Measurements from ENCODE around the gene GAS6.
"Not testable (repeated sequence)": the region's sequence is repeated elsewhere in the genome, so short reads cannot be mapped to it uniquely, and the experiment has no call there.

Gene GAS6

GRCh38 chr13:113806104-113806471 is 57.8 kb downstream of the GAS6 start:
- no peak for DNase-seq (ENCODE audit: low read depth in 2 of 2)

DNA sequence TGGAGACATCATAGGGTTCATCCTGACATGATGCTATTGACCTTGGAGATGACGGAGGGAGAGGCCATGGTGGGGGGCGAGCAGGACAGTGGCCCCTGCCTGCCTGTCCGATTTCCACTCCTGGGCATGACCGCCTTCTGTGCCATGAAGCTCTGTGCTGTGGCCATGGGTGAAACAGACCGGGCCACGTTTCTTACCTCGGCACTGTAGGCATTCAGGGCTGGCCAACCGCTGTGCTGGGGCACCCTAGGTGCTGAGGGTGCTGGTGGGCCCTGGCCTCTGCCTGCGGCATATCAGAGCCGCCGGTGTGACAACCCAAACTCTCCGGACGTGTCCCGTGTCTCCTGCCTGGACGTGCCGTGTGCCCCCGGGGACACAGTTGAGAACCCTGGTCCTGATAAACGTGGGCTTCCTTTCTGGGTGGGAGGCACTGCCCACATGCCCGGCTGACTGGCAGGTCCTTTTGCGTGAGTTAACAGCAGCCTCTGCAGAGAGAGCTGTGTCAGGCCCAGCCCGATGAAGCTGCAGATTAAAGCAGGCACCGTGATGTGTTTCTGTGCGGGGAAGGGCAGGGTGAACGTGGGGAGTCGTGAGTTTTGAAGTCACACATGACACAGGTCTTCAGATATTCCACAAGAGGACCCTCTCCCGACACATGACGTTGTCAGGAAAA is 58.3 kb downstream of the GAS6 start:
- DNase-seq (ENCODE audit: low read depth in 2 of 2): no peak

DNA sequence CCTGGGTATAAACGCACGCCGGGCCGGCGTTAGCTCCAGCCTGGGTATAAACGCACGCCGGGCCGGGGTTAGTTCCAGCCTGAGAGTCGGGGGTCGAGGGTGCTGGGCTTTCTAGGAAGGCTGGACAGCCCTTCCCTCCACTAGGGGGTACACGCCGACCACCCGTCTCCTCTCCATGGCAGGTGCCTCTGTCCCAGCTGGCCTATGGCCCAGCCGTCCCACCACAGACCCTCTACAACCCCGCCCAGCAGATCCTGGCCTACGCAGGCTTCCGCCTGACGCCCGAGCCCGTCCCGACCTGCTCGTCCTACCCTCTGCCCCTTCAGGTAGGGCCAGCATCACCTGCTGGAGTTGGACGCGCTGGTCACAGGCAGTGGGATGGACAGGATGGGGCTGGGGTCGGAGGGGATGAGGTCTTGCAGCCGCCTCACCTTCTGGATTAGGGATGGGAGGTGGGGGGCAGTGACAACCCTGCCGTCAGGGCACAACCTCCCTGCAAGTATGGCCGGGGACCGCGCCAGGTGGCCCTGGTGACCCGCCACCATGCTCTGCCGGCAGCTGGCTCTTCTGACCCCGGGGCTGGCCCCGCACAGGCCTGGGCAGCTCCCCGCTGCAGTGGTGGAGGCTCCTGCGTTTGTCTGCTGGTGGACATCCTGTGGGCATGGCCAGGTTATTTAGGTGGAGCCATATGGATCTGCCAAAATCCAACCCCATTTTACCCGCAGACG is 59.0 kb downstream of the GAS6 start:
- no peak for DNase-seq (ENCODE audit: low read depth in 2 of 2)

GRCh38 chr13:113804017-113804702 is 59.7 kb downstream of the GAS6 start:
- DNase-seq (ENCODE audit: low read depth in 2 of 2): no peak

- DNase-seq (ENCODE audit: low read depth in 2 of 2): no peak
Observed at GRCh38 chr13:113803409-113804016, 60.4 kb downstream of the GAS6 start.

GRCh38 chr13:113802761-113803160 is 61.1 kb downstream of the GAS6 start:
- DNase-seq (ENCODE audit: low read depth in 2 of 2): no peak

GRCh38 chr13:113802090-113802531 is 61.8 kb downstream of the GAS6 start:
- DNase-seq (ENCODE audit: low read depth in 2 of 2): no peak

- no peak for DNase-seq (ENCODE audit: low read depth in 2 of 2)
Observed at GRCh38 chr13:113801289-113801961, 62.5 kb downstream of the GAS6 start.

GRCh38 chr13:113800576-113800926 is 63.3 kb downstream of the GAS6 start:
- DNase-seq (ENCODE audit: low read depth in 2 of 2): no peak

DNA sequence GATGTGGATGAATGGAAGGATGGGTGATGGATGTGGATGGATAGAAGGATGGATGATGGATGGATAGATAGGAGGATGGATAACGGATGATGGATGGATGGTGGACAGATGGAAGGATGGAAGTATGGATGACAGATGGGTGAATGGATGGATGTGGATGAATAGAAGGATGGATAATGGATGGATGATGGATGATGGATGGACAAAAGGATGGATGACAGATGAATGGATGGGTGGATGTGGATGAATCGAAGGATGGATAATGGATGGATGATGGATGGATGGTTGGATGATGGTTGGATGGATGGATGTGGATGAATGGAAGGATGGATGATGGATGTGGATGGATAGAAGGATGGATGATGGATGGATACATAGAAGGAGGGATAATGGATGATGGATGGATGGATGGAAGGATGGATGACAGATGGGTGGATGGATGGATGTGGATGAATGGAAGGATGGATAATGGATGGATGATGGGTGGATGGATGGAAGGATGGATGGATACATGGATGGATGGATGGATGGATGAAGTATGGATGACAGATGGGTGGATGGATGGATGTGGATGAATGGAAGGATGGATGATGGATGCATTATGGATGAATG is 65.6 kb downstream of the GAS6 start:
- no peak for DNase-seq (ENCODE audit: low read depth in 2 of 2)

- DNase-seq (ENCODE audit: low read depth in 2 of 2): no peak
Observed at GRCh38 chr13:113796964-113797676, 66.8 kb downstream of the GAS6 start.

DNA sequence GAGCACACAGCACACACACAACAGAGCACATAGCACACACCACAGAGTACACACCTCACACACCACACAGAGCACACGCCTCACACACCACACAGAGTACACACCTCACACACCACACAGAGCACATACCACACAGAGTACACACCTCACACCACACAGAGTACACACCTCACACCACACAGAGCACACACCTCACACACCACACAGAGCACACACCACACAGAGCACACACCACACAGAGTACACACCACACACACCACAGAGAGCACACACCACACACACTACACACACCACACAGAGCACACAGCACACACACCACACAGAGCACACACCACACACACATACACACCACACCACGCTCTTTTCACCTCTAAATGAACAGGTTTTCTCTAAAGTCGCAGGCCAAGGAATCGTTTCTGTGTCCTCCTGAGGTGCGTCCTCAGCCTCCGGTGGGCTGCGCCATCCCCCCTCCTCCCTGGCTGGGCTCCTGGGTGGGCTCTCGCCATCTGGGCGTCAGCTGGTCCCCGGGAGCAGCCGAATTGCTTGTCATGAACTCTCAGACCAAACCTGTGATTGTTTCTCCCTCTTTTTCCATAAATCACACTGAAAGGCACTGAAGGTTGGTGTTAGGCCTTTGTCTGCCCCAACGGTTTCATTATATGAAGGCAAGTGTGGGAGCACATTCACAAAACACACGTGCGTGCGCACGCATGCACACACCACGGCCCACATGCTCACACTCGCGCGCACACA is 67.5 kb downstream of the GAS6 start:
- no peak for DNase-seq (ENCODE audit: low read depth in 2 of 2)

DNA sequence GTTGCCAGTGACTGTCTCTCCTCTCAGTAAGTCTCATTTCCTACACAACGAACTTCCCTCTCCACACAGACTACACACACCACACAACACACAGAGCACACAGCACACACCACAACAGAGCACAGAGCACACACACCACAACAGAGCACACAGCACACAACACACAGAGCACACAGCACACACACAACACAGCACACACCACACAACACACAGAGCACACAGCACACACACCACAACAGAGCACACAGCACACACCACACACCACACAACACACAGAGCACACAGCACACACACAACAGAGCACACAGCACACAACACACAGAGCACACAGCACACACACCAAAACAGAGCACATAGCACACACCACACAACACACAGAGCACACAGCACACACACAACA is 68.5 kb downstream of the GAS6 start:
- DNase-seq (ENCODE audit: low read depth in 2 of 2): not testable (repeated sequence)

GRCh38 chr13:113794764-113795173 is 69.1 kb downstream of the GAS6 start:
- DNase-seq (ENCODE audit: low read depth in 2 of 2): no peak

- DNase-seq (ENCODE audit: low read depth in 2 of 2): no peak
Observed at GRCh38 chr13:113794086-113794485, 69.8 kb downstream of the GAS6 start.

DNA sequence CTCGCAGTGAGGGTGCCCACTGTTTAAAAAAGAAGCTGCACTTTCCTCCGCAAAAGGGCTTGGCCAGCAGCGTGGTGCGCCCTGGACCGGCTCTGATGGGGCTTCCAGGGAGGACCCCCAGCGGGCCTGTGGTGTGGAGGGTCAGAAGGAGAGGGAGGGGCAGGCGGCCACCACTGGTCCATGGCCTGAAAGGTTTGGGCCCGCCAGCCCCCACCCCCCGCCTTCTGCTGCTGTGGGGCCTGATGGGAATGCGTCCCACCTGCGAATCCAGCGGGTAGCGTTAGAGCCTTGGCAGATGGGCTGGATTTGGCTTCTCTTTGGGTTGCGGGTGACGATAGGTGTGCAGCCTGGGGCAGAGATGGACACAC is 70.2 kb downstream of the GAS6 start:
- no peak for DNase-seq (ENCODE audit: low read depth in 2 of 2)

DNA sequence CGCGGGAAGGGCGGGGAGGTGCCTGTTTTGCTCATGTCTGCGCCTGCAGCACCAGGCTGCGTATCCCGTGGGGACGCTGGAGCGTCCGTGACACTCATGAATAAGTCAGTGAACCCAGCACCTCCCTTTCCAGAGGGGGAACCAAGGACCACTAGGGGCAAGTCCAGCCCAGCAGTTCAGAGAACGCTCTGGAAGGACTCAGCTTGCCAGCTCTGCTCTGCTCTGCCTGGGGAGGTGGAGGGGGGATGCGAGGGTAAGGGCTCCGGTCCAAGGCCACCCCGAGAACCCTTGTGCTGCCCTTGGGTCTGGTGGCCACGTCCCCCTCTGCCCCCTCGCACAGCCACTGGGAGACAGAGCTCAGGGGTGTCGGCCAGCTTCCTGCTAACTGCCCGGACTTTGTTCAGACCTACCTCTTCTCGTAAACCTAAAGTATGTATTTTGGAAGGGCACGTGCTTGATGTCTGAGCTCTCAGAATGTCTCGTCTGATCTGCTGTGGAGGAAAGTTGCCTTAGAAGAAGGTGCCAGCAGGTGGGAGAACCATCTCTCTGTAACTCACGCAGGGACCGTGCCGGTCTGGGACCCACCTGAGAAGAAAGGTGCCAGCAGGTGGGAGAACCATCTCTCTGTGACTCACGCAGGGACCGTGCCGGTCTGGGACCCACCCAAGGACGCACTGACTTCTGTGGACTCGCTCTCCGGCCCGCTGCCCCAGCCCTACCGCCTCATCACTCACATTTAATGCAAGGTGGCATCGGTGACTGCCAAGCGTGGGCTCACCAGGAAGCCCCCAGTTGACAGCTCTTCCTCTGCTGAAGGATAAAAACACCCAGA is 70.8 kb downstream of the GAS6 start:
- DNase-seq (ENCODE audit: low read depth in 2 of 2): no peak

GRCh38 chr13:113792236-113792770 is 71.6 kb downstream of the GAS6 start:
- DNase-seq (ENCODE audit: low read depth in 2 of 2): no peak

GRCh38 chr13:113791761-113792160 is 72.1 kb downstream of the GAS6 start:
- no peak for DNase-seq (ENCODE audit: low read depth in 2 of 2)
